Measurements from ENCODE around the gene PTPRG. TPM values are rescaled to one million over a fixed set of nuclear protein-coding genes. Genes with fewer than 3 reads are reported as not detected.

Gene PTPRG
- total and polyA plus RNA-seq, 4 donors = 3.6 to 35.6 (median 8.1) TPM

DNA sequence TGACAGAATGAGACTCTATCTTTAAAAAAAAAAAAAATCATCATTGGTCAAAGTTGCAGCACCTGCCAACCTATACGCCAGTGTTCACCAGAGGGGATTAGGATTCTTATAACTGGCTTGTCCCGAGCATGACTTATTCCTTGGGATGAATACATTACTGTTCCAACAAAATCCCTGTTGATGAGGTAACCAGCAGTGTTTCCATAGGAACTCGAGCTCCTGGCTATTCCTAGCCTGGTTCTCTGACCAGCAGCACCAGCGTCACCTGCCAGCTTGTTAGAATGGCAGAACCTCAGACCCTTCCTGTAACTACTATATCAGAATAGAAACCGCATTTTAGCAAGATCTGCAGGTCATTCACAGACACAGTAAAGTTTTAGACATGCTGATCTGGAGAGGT is 364.4 kb downstream of the PTPRG start:
- Histone ChIP-seq H3K27ac (ENCODE audit: low read depth in 1 of 2, low read length in 2 of 2) (no peak overlapping the region), H3K9me3 (ENCODE audit: control insufficient read depth in 4 of 4, low read length in 3 of 4) (no peaks in the 10 kb centered on the region), H3K27me3 (ENCODE audit: control insufficient read depth in 4 of 4, insufficient read depth in 4 of 4, low read length in 3 of 4) (no peaks in the 10 kb centered on the region), H3K4me1 (ENCODE audit: control insufficient read depth in 4 of 4, insufficient read depth in 4 of 4, low read length in 3 of 4) (peaks cover 1 to 10% (median 8%) of the 10 kb centered on the region in 4 donors), H3K4me3 (ENCODE audit: low read depth in 1 of 3, low read length in 3 of 3) (no peak overlapping the region), H3K36me3 (ENCODE audit: control insufficient read depth in 4 of 4, insufficient read depth in 3 of 4, low read depth in 1 of 4, low read length in 3 of 4) (no peaks in the 10 kb centered on the region), H3K9ac (ENCODE audit: low read depth in 1 of 2, low read length in 2 of 2) (no peak overlapping the region)
- 85% methylated on average over 5 of the region's 5 CpGs for WGBS
- no peak for DNase-seq (ENCODE audit: low spot score)
- TF ChIP-seq NR2F2 (IDR thresholded peaks at IDR 0.05) (no peak), RXRA (IDR thresholded peaks at IDR 0.05) (no peak), GABPA (IDR thresholded peaks at IDR 0.05 in 1 of 2, conservative IDR thresholded peaks at IDR 0.05 in 1 of 2) (no peak), YY1 (IDR thresholded peaks at IDR 0.05) (no peak), FOXA1 (IDR thresholded peaks at IDR 0.05) (no peak)

DNA sequence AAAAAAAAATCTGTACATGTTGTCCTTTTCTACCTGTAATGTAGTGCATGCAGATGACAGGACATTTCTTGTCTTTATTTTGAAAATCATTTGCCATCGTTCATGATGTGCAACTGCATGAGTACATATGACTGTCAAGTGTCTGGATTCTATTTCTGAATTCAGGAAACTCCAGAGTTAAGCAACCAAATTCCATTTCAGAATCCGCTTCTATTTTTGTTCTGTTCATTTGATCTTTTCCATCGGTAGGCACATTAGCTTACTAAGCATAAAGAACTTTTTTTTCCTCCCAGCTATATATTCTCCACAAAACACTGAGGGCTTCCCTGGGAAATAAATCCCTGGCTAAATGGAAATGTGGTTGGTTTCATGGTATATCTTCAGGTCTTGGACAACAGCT is 365.6 kb downstream of the PTPRG start:
- Histone ChIP-seq H3K27ac (ENCODE audit: low read depth in 1 of 2, low read length in 2 of 2) (peak overlapping the region in 1 of 2 donors; percentile 3), H3K4me1 (ENCODE audit: control insufficient read depth in 4 of 4, insufficient read depth in 4 of 4, low read length in 3 of 4) (peaks cover 1 to 10% (median 8%) of the 10 kb centered on the region in 4 donors), H3K36me3 (ENCODE audit: control insufficient read depth in 4 of 4, insufficient read depth in 3 of 4, low read depth in 1 of 4, low read length in 3 of 4) (no peaks in the 10 kb centered on the region), H3K4me3 (ENCODE audit: low read depth in 1 of 3, low read length in 3 of 3) (no peak overlapping the region), H3K9ac (ENCODE audit: low read depth in 1 of 2, low read length in 2 of 2) (no peak overlapping the region), H3K9me3 (ENCODE audit: control insufficient read depth in 4 of 4, low read length in 3 of 4) (no peaks in the 10 kb centered on the region), H3K27me3 (ENCODE audit: control insufficient read depth in 4 of 4, insufficient read depth in 4 of 4, low read length in 3 of 4) (no peaks in the 10 kb centered on the region)
- WGBS = 58% methylated on average over 3 of the region's 3 CpGs
- no peak for DNase-seq (ENCODE audit: low spot score)
- TF ChIP-seq TAF1 (conservative IDR thresholded peaks at IDR 0.05) = no peak
- TF ChIP-seq, protein P1, sequence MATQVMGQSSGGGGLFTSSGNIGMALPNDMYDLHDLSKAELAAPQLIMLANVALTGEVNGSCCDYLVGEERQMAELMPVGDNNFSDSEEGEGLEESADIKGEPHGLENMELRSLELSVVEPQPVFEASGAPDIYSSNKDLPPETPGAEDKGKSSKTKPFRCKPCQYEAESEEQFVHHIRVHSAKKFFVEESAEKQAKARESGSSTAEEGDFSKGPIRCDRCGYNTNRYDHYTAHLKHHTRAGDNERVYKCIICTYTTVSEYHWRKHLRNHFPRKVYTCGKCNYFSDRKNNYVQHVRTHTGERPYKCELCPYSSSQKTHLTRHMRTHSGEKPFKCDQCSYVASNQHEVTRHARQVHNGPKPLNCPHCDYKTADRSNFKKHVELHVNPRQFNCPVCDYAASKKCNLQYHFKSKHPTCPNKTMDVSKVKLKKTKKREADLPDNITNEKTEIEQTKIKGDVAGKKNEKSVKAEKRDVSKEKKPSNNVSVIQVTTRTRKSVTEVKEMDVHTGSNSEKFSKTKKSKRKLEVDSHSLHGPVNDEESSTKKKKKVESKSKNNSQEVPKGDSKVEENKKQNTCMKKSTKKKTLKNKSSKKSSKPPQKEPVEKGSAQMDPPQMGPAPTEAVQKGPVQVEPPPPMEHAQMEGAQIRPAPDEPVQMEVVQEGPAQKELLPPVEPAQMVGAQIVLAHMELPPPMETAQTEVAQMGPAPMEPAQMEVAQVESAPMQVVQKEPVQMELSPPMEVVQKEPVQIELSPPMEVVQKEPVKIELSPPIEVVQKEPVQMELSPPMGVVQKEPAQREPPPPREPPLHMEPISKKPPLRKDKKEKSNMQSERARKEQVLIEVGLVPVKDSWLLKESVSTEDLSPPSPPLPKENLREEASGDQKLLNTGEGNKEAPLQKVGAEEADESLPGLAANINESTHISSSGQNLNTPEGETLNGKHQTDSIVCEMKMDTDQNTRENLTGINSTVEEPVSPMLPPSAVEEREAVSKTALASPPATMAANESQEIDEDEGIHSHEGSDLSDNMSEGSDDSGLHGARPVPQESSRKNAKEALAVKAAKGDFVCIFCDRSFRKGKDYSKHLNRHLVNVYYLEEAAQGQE (IDR thresholded peaks at IDR 0.05) = no peak
- no peak for TF ChIP-seq FOXA2 (IDR thresholded peaks at IDR 0.05)
- no peak for TF ChIP-seq EGR1 (IDR thresholded peaks at IDR 0.05; ENCODE audit: low read depth in 2 of 2)
- TF ChIP-seq, protein P2, sequence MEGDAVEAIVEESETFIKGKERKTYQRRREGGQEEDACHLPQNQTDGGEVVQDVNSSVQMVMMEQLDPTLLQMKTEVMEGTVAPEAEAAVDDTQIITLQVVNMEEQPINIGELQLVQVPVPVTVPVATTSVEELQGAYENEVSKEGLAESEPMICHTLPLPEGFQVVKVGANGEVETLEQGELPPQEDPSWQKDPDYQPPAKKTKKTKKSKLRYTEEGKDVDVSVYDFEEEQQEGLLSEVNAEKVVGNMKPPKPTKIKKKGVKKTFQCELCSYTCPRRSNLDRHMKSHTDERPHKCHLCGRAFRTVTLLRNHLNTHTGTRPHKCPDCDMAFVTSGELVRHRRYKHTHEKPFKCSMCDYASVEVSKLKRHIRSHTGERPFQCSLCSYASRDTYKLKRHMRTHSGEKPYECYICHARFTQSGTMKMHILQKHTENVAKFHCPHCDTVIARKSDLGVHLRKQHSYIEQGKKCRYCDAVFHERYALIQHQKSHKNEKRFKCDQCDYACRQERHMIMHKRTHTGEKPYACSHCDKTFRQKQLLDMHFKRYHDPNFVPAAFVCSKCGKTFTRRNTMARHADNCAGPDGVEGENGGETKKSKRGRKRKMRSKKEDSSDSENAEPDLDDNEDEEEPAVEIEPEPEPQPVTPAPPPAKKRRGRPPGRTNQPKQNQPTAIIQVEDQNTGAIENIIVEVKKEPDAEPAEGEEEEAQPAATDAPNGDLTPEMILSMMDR (IDR thresholded peaks at IDR 0.05; ENCODE audit: low read depth, low read length, missing input control) = no peak
- TF ChIP-seq RAD21 (IDR thresholded peaks at IDR 0.05) = no peak
- TF ChIP-seq, protein P3, sequence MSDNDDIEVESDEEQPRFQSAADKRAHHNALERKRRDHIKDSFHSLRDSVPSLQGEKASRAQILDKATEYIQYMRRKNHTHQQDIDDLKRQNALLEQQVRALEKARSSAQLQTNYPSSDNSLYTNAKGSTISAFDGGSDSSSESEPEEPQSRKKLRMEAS (IDR thresholded peaks at IDR 0.05) = no peak
- TF ChIP-seq YY1 (IDR thresholded peaks at IDR 0.05) = no peak
- no peak for TF ChIP-seq HNF4G (IDR thresholded peaks at IDR 0.05)
- no peak for TF ChIP-seq RXRA (IDR thresholded peaks at IDR 0.05)
- no peak for TF ChIP-seq GABPA (IDR thresholded peaks at IDR 0.05 in 1 of 2, conservative IDR thresholded peaks at IDR 0.05 in 1 of 2)
- TF ChIP-seq SP1 (IDR thresholded peaks at IDR 0.05) = no peak

Measured in liver (tissue), 9 donors.